ENCODE results near the gene GALNT15.

The GALNT15 gene

GRCh38 chr3:16142350-16143025 lies 32.0 kb upstream of the GALNT15 start:
- Histone ChIP-seq H2AFZ (ENCODE audit: low read length) (no peak overlapping the region), H3K4me3 (ENCODE audit: low read length, poor library complexity, severe bottlenecking) (no peak overlapping the region), H3K79me2 (ENCODE audit: insufficient read depth, low read length) (no peaks in the 10 kb centered on the region), H3K9ac (ENCODE audit: low read depth, low read length, poor library complexity, severe bottlenecking) (no peak overlapping the region), H3K4me1 (ENCODE audit: insufficient read depth, low read length, poor library complexity, severe bottlenecking) (no peaks in the 10 kb centered on the region), H4K20me1 (ENCODE audit: insufficient read depth, low read length, poor library complexity, severe bottlenecking) (no peaks in the 10 kb centered on the region), H3F3A (ENCODE audit: low read depth) (no peaks in the 10 kb centered on the region), H3K4me2 (ENCODE audit: low read depth, low read length, poor library complexity, severe bottlenecking) (no peak overlapping the region), H3K36me3 (ENCODE audit: insufficient read depth, low read length) (no peaks in the 10 kb centered on the region), H3K9me2 (replicated peaks; ENCODE audit: low read depth, low read length) (no peaks in the 10 kb centered on the region), H3K9me3 (ENCODE audit: insufficient read depth, low read depth, low read length) (peaks cover 5% of the 10 kb centered on the region; the same call in 1 of the 2 replicates), H3K27me3 (ENCODE audit: insufficient read depth, low read length, poor library complexity, severe bottlenecking) (no peaks in the 10 kb centered on the region)
- no peak for TF ChIP-seq CTCF (conservative IDR thresholded peaks at IDR 0.05; ENCODE audit: low read length)
- no peak for TF ChIP-seq EZH2phosphoT487 (IDR thresholded peaks at IDR 0.05; ENCODE audit: borderline replicate concordance)

GRCh38 chr3:16143861-16144447 lies 30.5 kb upstream of the GALNT15 start:
- H3K4me3 ChIP-seq (ENCODE audit: low read length, poor library complexity, severe bottlenecking) = no peak overlapping the region
- no peaks in the 10 kb centered on the region for H3F3A ChIP-seq (ENCODE audit: low read depth)
- H3K9me2 ChIP-seq (replicated peaks; ENCODE audit: low read depth, low read length) = no peaks in the 10 kb centered on the region
- no peak overlapping the region for H3K9ac ChIP-seq (ENCODE audit: low read depth, low read length, poor library complexity, severe bottlenecking)
- H2AFZ ChIP-seq (ENCODE audit: low read length) = no peak overlapping the region
- TF ChIP-seq EZH2phosphoT487 (IDR thresholded peaks at IDR 0.05; ENCODE audit: borderline replicate concordance) = no peak
- no peak for TF ChIP-seq CTCF (conservative IDR thresholded peaks at IDR 0.05; ENCODE audit: low read length)
- H3K79me2 ChIP-seq (ENCODE audit: insufficient read depth, low read length) = no peaks in the 10 kb centered on the region
- H3K36me3 ChIP-seq (ENCODE audit: insufficient read depth, low read length) = no peaks in the 10 kb centered on the region
- no peaks in the 10 kb centered on the region for H3K27me3 ChIP-seq (ENCODE audit: insufficient read depth, low read length, poor library complexity, severe bottlenecking)
- no peak overlapping the region for H3K4me2 ChIP-seq (ENCODE audit: low read depth, low read length, poor library complexity, severe bottlenecking)
- H3K4me1 ChIP-seq (ENCODE audit: insufficient read depth, low read length, poor library complexity, severe bottlenecking) = no peaks in the 10 kb centered on the region
- H4K20me1 ChIP-seq (ENCODE audit: insufficient read depth, low read length, poor library complexity, severe bottlenecking) = no peaks in the 10 kb centered on the region
- peaks cover 5% of the 10 kb centered on the region; the same call in 1 of the 2 replicates for H3K9me3 ChIP-seq (ENCODE audit: insufficient read depth, low read depth, low read length)

- Histone ChIP-seq H3K79me2 (ENCODE audit: insufficient read depth, low read length) (no peaks in the 10 kb centered on the region), H3K4me3 (ENCODE audit: low read length, poor library complexity, severe bottlenecking) (no peak overlapping the region), H3F3A (ENCODE audit: low read depth) (no peaks in the 10 kb centered on the region), H3K27me3 (ENCODE audit: insufficient read depth, low read length, poor library complexity, severe bottlenecking) (no peaks in the 10 kb centered on the region), H3K36me3 (ENCODE audit: insufficient read depth, low read length) (no peaks in the 10 kb centered on the region), H2AFZ (ENCODE audit: low read length) (no peak overlapping the region), H4K20me1 (ENCODE audit: insufficient read depth, low read length, poor library complexity, severe bottlenecking) (no peaks in the 10 kb centered on the region), H3K9ac (ENCODE audit: low read depth, low read length, poor library complexity, severe bottlenecking) (no peak overlapping the region), H3K4me1 (ENCODE audit: insufficient read depth, low read length, poor library complexity, severe bottlenecking) (no peaks in the 10 kb centered on the region), H3K4me2 (ENCODE audit: low read depth, low read length, poor library complexity, severe bottlenecking) (no peak overlapping the region), H3K9me2 (replicated peaks; ENCODE audit: low read depth, low read length) (no peaks in the 10 kb centered on the region), H3K9me3 (ENCODE audit: insufficient read depth, low read depth, low read length) (peaks cover 5% of the 10 kb centered on the region; the same call in 1 of the 2 replicates)
- TF ChIP-seq EZH2phosphoT487 (IDR thresholded peaks at IDR 0.05; ENCODE audit: borderline replicate concordance) = no peak
- no peak for TF ChIP-seq CTCF (conservative IDR thresholded peaks at IDR 0.05; ENCODE audit: low read length)
These were observed 29.3 kb upstream of the GALNT15 start for GRCh38 chr3:16145176-16145575.
